NCI-H460 (cell line): ENCODE results near the gene NANOS2. TPM values are rescaled to one million over a fixed set of nuclear protein-coding genes. Genes with fewer than 3 reads are reported as not detected.

ENCODE experiments used
- DNase-seq: peaks from one replicate; pipeline ENCODE4 v3.0.0-alpha.2; 2016; ENCODE audit warnings: low read depth; ENCODE audit errors: extremely low read depth
- total RNA-seq: library from RNA; depleted of rRNA; stranded (reverse); fragments of >200 nt; shearing (Covaris generic); gene quantifications from 2 replicates; pipeline ENCODE4 v1.2.3, GENCODE V29; 2014

Gene NANOS2
- total RNA-seq, 1 experiment from 2014 or later, result not detected

DNA sequence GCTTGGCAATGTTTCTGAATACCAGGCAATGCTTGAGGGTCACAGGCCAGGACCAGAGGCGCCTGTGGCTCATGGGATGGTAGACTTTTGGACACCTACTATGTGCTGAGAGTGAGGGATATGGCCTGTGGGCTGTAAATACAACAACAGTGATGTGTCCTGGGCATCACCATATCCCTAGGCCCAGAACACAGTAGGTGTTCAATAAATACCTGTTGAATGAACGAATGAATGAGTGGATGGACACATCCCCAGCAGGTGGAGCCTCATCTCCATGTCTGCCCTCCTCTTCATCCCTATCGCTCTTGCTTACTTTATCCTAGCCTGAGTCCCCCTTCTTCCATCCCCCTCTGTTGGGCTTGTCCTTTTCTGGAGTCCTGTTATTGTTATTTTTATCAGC is 16.5 kb upstream of the NANOS2 start:
- DNase-seq, result no peak

DNA sequence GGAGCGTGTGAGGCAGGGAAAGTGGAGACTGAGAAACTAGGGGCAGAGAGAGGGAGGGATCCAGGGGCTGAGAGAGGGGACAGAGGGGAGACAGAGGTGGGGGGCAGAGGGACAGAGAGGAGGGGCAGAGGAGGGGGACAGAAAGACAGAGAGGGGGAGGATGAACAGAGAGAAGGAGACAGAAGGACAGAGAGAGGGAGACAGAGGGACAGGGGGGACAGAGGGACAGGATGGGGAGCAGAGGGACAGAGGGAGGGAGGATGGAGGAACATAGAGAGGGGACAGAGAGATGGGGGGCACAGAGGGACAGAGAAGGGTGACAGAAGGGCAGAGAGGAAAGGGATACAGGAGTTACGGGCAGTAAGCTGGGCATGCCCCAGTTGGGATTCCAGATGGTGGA is 14.7 kb upstream of the NANOS2 start:
- DNase-seq, result no peak

DNA sequence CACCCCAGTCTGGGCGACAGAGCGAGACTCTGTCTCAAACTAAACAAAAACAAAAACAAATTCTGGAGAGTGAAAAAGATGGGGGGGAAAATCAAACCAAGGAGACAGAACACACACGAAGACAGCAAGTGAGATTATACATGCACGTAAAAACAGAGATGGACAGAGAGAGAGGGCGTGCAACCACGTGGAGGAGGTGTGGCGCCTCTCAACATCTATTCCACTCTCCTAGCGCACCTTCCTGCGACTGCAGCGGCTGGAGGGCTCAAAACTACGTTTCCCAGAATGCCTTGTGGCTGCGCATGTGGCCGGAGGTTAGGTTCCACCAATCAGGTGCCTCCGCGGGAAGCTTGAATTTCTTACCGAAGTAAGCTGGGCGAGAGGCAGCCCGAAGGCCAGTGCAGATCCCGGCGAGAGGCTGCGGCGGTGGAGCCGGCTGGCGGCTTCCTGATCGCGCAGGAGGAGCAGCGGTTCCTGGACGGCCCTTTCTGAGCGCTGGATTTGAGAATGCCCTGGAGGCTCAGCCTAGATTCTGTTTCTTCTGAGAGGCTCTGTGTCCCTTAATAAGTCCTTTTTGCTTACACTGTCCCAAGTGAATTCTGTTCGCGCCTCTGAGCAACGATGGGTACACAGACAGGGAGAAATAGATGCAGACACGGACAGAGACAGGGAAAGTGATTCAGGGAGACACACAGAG is 13.1 kb upstream of the NANOS2 start:
- DNase-seq, result peak; percentile 85

DNA sequence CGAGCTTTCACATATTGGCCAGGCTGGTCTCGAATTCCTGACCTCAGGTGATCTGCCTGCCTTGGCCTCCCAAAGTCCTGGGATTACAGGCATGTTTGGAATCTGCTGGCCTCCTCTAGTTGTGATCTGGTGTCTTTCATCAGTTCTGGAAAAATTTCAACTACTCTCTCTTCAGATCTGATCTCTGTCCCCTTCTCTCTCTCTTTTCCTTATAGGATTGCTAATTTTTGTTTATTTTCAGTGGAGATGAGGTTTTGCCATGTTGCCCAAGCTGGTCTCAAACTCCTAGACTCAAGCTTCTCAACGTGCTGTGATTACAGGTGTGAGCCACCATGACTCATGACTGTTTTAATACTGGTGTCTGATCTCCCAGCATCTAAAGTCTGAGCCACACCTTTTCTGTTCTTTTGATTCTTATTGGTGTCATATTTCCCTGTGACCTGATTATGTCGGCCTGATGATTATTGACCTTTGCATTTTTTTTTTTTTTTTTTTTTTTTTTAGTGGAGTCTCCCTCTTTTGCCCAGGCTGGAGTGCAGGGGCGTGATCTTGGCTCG is 10.4 kb upstream of the NANOS2 start:
- DNase-seq, result no peak

DNA sequence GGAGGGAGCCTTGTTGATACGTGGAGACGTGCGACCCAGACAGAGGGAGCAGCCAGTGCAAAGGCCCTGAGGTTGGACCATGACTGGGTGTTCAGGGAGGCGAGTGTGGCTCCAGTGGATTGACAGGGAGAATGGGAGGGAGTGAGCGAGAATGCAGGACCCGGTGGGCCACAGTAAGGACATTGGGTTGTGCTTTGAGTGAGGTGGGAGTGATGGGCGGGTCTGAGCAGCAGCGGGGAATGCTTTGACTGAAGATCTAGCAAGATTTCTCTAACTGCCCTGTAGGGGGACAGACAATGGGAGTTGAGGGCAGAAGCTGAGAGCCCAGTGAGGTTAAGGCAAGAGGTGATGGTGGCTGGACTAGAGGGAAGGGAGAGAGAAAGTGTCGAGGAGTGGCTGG is 7.7 kb upstream of the NANOS2 start:
- DNase-seq, result no peak

DNA sequence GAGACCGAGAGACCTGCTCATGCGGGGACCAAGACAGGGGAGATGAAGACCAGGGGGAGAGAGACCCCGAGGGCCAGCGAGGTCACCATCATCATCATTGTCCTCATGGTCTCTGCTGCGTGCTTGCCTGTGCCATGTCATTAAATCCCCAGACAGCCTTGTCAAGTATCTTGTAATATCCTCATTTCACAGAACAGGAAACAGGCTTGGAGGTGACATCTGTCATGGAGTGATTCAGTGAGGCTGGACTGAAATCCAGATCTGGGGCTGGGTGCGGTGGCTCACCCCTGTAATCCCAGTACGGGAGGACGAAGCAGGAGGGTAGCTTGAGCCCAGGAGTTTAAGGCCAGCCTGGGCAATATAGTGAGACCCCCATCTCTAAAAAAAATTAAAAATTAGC is 5.9 kb upstream of the NANOS2 start:
- no peak for DNase-seq

DNA sequence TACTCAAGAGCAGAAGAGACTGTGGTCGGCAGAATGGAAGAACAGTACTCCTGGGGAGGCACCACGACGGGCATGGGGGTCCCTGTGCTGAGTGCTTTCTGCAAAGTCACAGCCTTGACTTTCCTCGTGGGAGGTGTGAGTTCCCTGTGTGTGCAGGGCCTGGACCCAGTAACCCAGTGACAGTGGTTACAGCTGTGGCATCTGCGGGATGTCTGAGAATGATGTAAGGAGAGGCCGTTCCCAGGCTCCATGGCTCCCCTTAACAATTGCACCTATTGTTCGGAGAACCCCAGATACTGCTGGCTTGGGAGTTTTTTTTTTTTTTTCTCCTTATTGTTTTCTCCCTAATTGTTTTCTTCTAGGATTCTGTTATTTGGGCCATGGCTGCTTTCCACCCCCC is 5.1 kb upstream of the NANOS2 start:
- no peak for DNase-seq

DNA sequence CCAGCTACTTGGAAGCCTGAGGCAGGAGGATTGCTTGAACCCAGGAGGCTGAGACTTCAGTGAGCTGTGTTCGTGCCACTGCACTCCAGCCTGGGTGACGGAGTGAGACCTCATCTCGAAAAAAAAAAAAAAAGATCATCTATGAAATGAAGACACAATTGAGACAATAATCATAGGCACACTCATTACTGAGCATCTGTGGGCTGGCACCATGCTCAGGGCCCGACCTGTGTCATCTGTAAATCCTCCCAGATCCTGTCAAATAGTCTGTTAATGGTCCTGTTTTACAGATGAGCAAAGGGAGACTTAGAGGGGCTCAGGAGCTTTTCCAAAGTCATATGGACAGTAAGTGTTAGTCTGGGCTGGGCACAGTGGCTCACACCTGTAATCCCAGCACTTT is 4.1 kb upstream of the NANOS2 start:
- DNase-seq, result no peak

DNA sequence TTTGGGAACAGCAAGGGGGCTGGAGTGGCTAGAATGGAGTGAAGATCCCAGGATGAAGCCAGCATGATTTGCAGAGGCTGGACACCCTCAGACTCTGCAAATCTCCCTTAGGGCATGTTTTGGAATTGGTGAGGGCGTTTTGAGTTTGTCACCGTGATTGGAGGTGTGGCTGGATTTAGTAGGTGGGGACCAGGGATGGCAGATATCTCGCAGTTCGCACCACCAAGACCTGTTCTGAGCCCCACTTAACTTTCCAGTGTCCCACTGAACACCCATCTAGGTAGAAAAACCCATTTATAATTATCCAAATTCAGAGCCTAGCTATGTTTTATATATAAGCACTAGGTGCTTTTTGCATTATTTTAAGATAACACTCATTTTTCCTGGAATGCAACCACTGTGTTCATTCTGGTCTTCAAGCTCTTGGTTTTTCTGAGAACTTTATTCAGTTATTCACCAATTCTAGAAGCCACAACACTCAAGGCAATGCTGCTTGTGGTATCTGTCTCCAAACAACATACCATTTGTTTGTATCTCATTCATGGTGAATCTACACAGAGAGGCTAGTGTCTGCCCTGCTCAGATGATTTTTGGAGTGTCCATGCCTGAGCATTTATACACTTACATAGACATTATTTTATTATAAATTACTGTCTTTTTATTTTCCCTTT is 3.0 kb upstream of the NANOS2 start:
- no peak for DNase-seq

DNA sequence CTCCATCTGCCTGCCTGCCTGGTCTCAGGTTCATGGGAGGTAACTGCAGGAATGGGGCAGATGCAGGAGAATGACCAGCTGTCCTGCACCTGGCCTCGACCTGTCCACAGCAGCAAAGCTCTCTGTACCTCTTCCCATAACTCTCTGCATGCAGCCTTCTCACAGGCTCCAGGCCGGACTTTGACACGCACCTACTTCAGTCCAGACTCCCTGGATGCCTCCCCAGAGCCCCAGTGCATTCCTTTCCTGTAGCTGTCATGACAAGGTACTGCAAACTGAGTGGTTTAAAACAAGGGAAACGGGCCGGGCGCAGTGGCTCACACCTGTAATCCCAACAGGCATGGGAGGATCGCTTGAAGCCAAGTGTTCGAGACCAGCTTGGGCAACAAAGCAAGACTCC is 3.3 kb downstream of the NANOS2 start:
- no peak for DNase-seq

DNA sequence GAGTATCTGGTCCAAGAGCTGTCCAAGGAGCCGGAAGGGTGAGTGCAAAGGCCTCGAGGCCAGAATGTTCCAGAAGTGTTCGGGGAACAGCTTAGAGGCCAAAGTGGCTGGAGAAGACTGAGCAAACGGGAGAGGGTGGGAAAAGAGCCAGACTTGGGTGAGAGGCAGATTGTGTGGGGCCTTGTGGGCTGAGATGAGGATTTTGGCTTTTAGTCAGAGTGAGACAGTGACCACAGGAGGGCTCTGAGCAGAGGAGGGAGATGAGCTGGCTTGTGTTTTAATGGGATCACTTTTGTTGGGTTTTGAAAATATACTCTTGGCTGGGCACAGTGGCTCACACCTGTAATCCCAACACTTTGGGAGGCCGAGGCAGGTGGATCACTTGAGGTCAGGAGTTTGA is 5.6 kb downstream of the NANOS2 start:
- no peak for DNase-seq

DNA sequence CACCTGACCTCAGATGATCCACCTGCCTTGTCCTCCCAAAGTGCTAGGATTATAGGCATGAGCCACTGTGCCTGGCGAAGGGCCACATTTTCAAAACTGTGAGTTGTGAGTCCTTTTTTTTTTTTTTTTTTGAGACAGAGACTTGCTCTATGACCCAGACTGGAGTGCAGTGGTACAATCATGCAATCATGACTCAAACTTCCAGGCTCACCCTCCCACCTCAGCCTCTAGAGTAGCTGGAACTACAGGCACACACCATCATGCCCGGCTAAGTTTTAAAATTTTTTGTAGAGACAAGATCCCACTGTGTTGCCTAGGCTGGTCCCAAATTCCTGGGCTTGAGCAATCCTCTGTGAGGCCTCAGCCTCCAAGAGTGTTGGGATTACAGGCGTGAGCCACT is 8.4 kb downstream of the NANOS2 start:
- no peak for DNase-seq

DNA sequence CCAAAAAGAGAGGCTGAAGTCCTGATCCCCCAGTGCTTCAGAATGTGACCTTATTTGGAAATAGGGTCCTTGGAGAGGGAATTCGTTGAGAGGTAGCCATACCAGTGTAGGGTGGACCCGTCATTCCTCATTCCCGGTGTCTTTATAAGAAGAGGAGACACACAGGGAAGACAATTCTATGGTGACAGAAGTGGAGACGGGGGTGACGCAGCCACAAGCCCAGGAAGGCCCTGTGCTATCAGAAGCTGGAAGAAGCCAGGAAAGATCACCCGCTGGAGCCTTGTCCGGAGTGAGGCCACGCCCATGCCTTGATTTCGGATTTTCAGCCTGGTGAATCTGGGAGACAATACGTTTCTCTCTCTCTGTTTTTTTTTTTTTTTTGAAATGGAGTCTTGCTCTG is 9.6 kb downstream of the NANOS2 start:
- DNase-seq, result no peak

DNA sequence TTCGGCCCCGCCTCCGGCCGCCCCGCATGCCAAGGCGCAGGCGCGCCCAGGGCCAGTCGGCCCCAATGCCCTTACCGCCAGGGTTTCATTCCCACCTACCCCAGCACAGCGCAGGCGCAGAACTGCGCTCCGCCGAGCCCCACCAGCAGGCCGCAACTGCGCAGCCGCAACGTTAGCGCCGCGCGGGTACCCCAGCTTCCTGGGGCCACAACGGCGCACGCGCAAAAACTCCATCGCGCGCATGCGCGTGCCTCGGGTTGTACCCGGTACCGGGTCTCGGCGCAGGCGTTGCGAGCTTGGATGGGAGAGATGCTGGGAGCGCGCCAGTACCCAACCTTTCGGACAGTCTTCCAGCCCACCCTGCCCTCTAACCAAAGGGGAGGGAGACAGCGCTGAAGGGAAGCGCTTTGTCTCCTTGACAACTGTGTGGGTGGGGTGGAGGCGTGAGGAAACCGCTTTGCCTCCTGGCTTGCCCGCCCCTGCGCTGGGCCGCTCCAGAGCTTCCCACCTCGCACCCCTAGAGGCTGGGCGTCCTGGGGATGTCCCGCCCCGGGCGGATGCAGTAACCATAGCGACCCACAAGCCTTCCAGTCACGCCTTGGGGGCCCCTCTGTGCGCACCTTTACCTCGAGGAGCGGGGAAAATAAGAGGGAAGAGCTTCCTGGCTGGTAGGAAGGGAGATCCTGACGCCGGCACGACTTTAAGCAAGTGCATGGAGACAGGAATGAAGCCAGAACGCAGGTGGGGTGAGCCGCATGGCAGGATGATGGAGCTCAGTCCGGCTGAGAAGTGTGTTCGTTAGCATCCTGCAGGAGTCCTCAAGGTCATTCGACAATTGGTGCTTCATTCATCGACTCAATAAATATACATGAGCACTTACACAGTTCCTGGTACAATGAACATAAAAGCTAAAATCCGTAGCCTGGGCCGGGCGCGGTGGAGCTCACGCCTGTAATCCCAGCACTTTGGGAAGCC is 11.6 kb downstream of the NANOS2 start:
- DNase-seq, result peak; percentile 94

DNA sequence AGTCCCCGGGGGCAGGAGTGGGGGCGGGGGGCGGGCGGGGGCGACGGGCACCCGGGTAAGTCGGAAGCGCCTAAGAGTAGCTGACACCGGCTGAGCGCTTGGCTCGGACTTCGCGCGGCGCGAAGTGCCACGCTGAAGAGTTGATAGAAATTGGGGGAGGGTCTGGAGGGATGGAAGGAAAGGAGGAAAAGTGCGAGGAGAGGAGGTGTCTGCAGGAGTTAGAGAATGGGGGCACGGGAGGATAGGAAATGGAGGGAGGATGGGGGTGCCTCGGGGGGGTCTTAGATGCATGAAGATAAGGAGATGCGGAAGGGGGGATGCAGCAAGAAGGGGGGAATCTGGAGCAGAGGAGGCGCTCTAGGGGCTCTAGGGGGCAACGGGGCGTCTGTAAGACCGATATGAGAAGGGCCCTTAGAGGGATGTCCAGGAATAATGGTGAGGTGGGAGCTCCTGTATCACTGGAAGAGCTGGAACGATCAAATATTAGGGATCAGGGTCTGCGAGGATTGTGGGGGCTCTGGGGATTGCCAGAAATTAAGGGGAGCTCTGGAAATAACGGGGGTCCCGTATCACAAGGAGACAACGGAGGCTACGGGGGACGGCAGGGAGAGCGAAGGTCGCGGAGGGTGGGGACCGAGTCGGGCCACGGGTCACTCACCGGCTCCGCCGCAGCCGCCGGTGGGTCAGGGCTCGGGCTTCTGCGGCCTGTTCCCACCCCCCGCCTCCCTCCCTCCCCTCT is 12.5 kb downstream of the NANOS2 start, which contains the start of gene MYPOP:
Gene MYPOP, minus strand, starts transcription at position 702 of the 739 bp plus-strand sequence. CDS start 840 bp downstream, outside the sequence.
- DNase-seq, result no peak

DNA sequence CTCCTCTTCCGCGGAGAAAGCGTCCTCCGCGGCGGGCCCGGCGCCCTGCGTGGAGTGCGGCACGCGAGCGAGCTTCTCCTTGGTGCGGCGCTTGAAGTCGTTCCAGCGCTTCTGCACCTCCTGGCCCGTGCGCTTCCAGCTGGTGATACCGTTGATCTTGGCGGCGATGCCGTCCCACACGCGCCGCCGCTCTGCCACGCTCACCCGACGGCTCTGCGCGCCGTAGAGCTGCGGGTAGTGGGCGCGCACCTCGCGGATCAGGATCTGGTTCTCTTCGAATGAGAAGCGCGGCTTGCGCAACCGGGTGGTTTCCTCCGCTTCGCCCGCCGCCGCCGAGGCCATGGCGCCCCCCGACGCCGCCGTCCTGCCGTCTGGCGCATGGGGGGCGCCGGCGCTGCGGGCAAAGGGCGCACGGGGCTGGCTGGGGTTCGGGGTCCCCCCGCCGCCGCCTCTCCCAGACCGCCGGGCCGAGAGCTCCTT is 13.1 kb downstream of the NANOS2 start:
- no peak for DNase-seq

DNA sequence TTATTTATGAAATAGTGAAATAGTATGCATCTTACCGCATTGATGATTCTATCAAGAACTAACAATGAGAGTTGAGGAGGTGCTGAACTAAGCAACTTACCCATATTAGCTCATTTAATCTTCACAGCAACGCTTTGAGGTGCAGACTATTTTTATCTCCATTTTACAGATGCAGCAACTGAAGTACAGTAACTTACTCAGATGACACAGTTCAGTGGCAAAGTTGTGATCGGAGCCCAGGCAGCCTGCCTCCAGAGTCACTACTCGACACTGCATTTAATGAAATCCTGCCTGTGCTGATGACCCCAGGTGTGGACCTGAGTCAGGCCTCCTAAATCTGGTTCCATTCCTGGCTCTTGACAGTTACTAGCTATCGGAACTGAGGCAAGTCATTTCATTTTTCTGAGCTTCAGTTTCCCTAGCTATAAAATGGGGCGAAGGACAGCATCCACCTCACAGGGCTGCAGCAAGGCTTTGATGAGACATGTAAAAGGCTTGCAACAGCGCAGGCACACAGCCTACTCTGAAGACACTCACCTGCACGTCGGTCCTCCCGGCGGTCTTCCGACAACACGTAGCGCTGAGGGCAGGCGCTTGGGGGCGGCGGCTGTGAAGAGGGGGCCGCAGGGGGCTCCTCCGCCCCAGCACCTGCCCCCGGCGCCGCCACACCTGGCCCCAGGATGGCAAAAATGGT is 13.7 kb downstream of the NANOS2 start:
- DNase-seq, result no peak

DNA sequence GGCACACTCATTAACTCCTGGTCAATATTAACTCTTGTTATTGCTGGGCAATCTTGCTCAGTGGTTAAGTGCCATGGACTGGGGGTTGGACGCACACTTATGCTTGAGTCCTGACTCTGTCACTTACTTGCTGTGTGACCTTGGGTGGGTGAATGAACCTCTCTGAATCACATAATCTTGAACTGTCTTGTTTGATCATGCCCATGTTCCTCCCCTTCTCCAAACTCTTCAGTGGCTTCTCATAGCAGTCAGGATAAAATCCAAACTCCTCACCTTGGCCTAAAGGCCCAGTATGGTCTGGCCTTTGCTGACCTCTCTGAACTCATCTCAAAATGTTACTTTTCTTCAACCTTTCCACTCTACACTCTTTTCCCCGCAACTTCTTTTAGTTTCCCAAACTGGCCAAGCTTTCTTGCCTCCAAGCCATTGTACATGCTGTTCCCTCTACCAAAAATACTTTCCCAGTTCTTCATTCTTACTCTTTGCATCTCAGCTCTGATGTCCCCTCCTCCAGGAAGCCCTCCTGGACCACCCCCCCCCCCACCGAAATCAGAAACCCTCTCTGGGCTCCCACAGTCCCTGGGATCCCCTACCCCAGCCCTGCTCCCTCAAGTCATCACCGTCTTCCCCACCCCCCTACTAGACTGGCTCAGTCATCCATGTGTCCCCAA is 14.5 kb downstream of the NANOS2 start:
- no peak for DNase-seq

DNA sequence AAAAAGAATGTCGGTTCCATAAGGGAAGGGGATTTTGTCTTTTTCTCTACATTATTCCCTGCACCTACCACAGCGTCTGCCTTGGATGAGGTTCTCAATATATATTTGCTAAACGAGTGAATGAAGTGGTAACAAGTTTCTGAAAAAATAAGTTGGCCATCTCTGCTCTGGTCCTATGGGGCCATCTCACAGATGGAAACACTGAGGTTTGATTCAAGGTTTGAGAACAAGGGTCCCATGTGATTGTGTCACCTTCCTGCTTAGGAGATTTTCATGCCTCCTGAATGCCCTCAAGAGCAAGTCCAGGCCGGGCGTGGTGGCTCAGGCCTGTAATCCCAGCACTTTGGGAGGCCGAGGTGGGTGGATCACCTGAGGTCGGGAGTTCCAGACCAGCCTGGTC is 15.3 kb downstream of the NANOS2 start:
- no peak for DNase-seq
